H1 (cell line): ENCODE measurements around the gene PTGES. TPM values are rescaled to one million over a fixed set of nuclear protein-coding genes. Genes with fewer than 3 reads are reported as not detected.

Source experiments
- CTCF ChIA-PET: fragments of 300-600 bp; sonication (Branson Sonifier 250); formaldehyde crosslinking; loops from one replicate; lab custom pipeline; 2021; ENCODE audit not compliant: partially characterized antibody; lab: Charles Lee
- POLR2A ChIA-PET: fragments of 300-600 bp; sonication (Branson Sonifier 250); formaldehyde crosslinking; loops from one replicate; lab custom pipeline; 2021; ENCODE audit warnings: inconsistent platforms; ENCODE audit not compliant: partially characterized antibody; lab: Charles Lee
- DNase-seq, 2 experiments: peaks; one replicate each; pipeline versions ENCODE4 v3.0.0 to v3.0.0-alpha.2; 2010 to 2022; ENCODE audit warnings: low spot score in 2 of 2, low read depth in 1 of 2, mixed read lengths in 1 of 2
- FAIRE-seq: peaks from 2 replicates; lab custom pipeline; 2011; peaks lifted over from hg19 to GRCh38; lab: Jason Lieb, UNC
- H2AFZ ChIP-seq: 2 replicates; pipeline ENCODE4 v1.8.1; 2012; ENCODE audit warnings: low read length, inconsistent platforms
- H2AK5ac ChIP-seq: 2 replicates; pipeline ENCODE4 v1.6.1; 2013; ENCODE audit warnings: low read depth, low read length
- H2BK120ac ChIP-seq: replicated peaks from 2 replicates; pipeline ENCODE3; 2013; ENCODE audit warnings: low read depth, low read length, inconsistent platforms
- H2BK12ac ChIP-seq: 2 replicates; pipeline ENCODE4 v1.6.1; 2013; ENCODE audit warnings: low read depth, low read length
- H2BK15ac ChIP-seq: 2 replicates; pipeline ENCODE4 v1.6.1; 2013; ENCODE audit warnings: low read length
- H2BK20ac ChIP-seq: 2 replicates; pipeline ENCODE4 v1.6.1; 2013; ENCODE audit warnings: low read length
- H2BK5ac ChIP-seq: 2 replicates; pipeline ENCODE4 v1.6.1; 2013; ENCODE audit warnings: low read depth, low read length
- H3K14ac ChIP-seq: 2 replicates; pipeline ENCODE4 v1.6.1; 2013; ENCODE audit warnings: inconsistent platforms; ENCODE audit not compliant: insufficient read length
- H3K18ac ChIP-seq: 2 replicates; pipeline ENCODE4 v1.6.1; 2013; ENCODE audit warnings: low read length; ENCODE audit errors: extremely low read depth
- H3K23ac ChIP-seq: 2 replicates; pipeline ENCODE4 v1.6.1; 2013; ENCODE audit warnings: inconsistent platforms; ENCODE audit not compliant: insufficient read length
- H3K23me2 ChIP-seq: 2 replicates; pipeline ENCODE4 v1.6.1; 2013; ENCODE audit warnings: low read depth, low read length
- H3K27ac ChIP-seq: 2 replicates; pipeline ENCODE4 v1.6.1; 2011; ENCODE audit warnings: low read depth, low read length, inconsistent platforms
- H3K27me3 ChIP-seq, 4 experiments: replicated peaks in 1 of 4; 1 replicate in 1 of 4; 2 replicates in 3 of 4; pipeline versions ENCODE4 v1.6.1 to v1.8.1; 2011 to 2013; ENCODE audit warnings: low read length in 3 of 4, mild to moderate bottlenecking in 3 of 4, inconsistent platforms in 2 of 4, mixed read lengths in 2 of 4, moderate library complexity in 1 of 4; ENCODE audit not compliant: control insufficient read depth in 3 of 4, insufficient read depth in 3 of 4; ENCODE audit errors: extremely low read depth in 1 of 4
- H3K36me3 ChIP-seq, 4 experiments: 2 replicates each; pipeline versions ENCODE4 v1.6.1 to v1.8.1; 2011 to 2013; ENCODE audit warnings: mild to moderate bottlenecking in 4 of 4, low read length in 3 of 4, moderate library complexity in 2 of 4, control low read depth in 1 of 4, inconsistent platforms in 1 of 4; ENCODE audit not compliant: insufficient read depth in 4 of 4, control insufficient read depth in 2 of 4
- H3K4ac ChIP-seq: replicated peaks from 2 replicates; pipeline ENCODE3; 2013; ENCODE audit warnings: low read length, low read depth, mixed read lengths, inconsistent platforms; ENCODE audit not compliant: insufficient read length
- H3K4me1 ChIP-seq, 4 experiments: replicated peaks in 1 of 4; 1 replicate in 1 of 4; 2 replicates in 3 of 4; pipeline versions ENCODE4 v1.6.1 to v1.8.1; 2011 to 2013; ENCODE audit warnings: low read length in 3 of 4, inconsistent platforms in 2 of 4, mixed read lengths in 1 of 4; ENCODE audit not compliant: insufficient read depth in 4 of 4, control insufficient read depth in 3 of 4
- H3K4me2 ChIP-seq, 2 experiments: 2 replicates each; pipeline versions ENCODE4 v1.6.1 to v1.8.1; 2011 to 2013; ENCODE audit warnings: low read depth in 2 of 2, low read length in 2 of 2, control low read depth in 1 of 2, inconsistent platforms in 1 of 2, mild to moderate bottlenecking in 1 of 2; ENCODE audit not compliant: insufficient read depth in 1 of 2
- H3K4me3 ChIP-seq, 4 experiments: fragments of 200-600, 300-600 bp in 1 of 4; sonication (generic), shearing (Covaris generic), sonication (Bioruptor Twin) in 1 of 4; 2 replicates each; pipeline versions ENCODE4 v1.5.1 to v1.8.1; 2011 to 2016; ENCODE audit warnings: low read length in 4 of 4, low read depth in 3 of 4, control low read depth in 2 of 4, inconsistent platforms in 2 of 4, mild to moderate bottlenecking in 2 of 4, mixed read lengths in 1 of 4, moderate library complexity in 1 of 4; ENCODE audit not compliant: insufficient read depth in 2 of 4; ENCODE audit errors: extremely low read depth in 1 of 4
- H3K56ac ChIP-seq: replicated peaks from 2 replicates; pipeline ENCODE3; 2013; ENCODE audit warnings: low read depth, mild to moderate bottlenecking, mixed read lengths, low read length, inconsistent platforms; ENCODE audit not compliant: insufficient read length
- H3K79me1 ChIP-seq: 2 replicates; pipeline ENCODE4 v1.6.1; 2013; ENCODE audit warnings: low read depth, low read length, control low read depth
- H3K79me2 ChIP-seq, 2 experiments: 2 replicates each; pipeline versions ENCODE4 v1.6.1 to v1.8.1; 2012 to 2013; ENCODE audit warnings: low read length in 2 of 2, mild to moderate bottlenecking in 2 of 2, inconsistent platforms in 1 of 2; ENCODE audit not compliant: insufficient read depth in 2 of 2, control insufficient read depth in 1 of 2
- H3K9ac ChIP-seq, 4 experiments: replicated peaks in 1 of 4; 1 replicate in 1 of 4; 2 replicates in 3 of 4; pipeline versions ENCODE4 v1.6.1 to v1.8.1; 2011 to 2013; ENCODE audit warnings: low read depth in 3 of 4, low read length in 3 of 4, control low read depth in 2 of 4, mild to moderate bottlenecking in 2 of 4, moderate library complexity in 2 of 4, inconsistent platforms in 1 of 4; ENCODE audit errors: extremely low read depth in 1 of 4
- H3K9me3 ChIP-seq, 2 experiments: 2 replicates each; pipeline versions ENCODE4 v1.6.1 to v1.8.1; 2012 to 2013; ENCODE audit warnings: mild to moderate bottlenecking in 2 of 2, moderate library complexity in 2 of 2, control low read depth in 1 of 2, inconsistent platforms in 1 of 2, low read depth in 1 of 2, low read length in 1 of 2, mixed read lengths in 1 of 2; ENCODE audit not compliant: insufficient read depth in 2 of 2
- H4K20me1 ChIP-seq, 2 experiments: replicated peaks in 1 of 2; 2 replicates each; pipeline versions ENCODE3 to v1.8.1; 2011 to 2013; ENCODE audit warnings: inconsistent platforms in 2 of 2, low read length in 2 of 2, mild to moderate bottlenecking in 1 of 2; ENCODE audit not compliant: insufficient read depth in 2 of 2, control insufficient read depth in 1 of 2
- H4K5ac ChIP-seq: 2 replicates; pipeline ENCODE4 v1.6.1; 2013; ENCODE audit warnings: low read length, low read depth, mixed read lengths, inconsistent platforms; ENCODE audit not compliant: insufficient read length
- H4K8ac ChIP-seq: 2 replicates; pipeline ENCODE4 v1.8.0; 2013; ENCODE audit warnings: mild to moderate bottlenecking, moderate library complexity, low read length, inconsistent platforms; ENCODE audit not compliant: insufficient read depth; ENCODE audit errors: extremely low read depth
- H4K91ac ChIP-seq: replicated peaks from 2 replicates; pipeline ENCODE3; 2013; ENCODE audit warnings: low read length, mixed read lengths, inconsistent platforms; ENCODE audit not compliant: insufficient read length
- ATF3 ChIP-seq: IDR thresholded peaks from 2 replicates; pipeline ENCODE4 v1.6.1; 2011; ENCODE audit warnings: low read depth, mild to moderate bottlenecking, low read length; ENCODE audit not compliant: insufficient read depth
- CTBP2 ChIP-seq: IDR thresholded peaks from 2 replicates; pipeline ENCODE4 v1.7.0; 2011; ENCODE audit warnings: borderline replicate concordance, mild to moderate bottlenecking, moderate library complexity, mixed read lengths, low read length; ENCODE audit not compliant: insufficient read depth, insufficient read length
- KDM5A ChIP-seq: fragments of 200-600 bp; IDR thresholded peaks from 2 replicates; pipeline ENCODE4 v1.7.1; 2012; ENCODE audit warnings: mild to moderate bottlenecking, low read length, inconsistent platforms, mixed read lengths
- RBBP5 ChIP-seq: IDR thresholded peaks from 2 replicates; pipeline ENCODE4 v1.7.1; 2012; ENCODE audit warnings: low read depth, mild to moderate bottlenecking, inconsistent platforms, low read length, moderate library complexity, borderline replicate concordance
- SP2 ChIP-seq: IDR thresholded peaks from 2 replicates; pipeline ENCODE4 v1.6.1; 2012; ENCODE audit warnings: mild to moderate bottlenecking, low read length, inconsistent platforms
- TAF1 ChIP-seq: IDR thresholded peaks from 2 replicates; pipeline ENCODE4 v1.6.1; 2011; ENCODE audit warnings: mild to moderate bottlenecking, low read depth, low read length
- USF2 ChIP-seq: IDR thresholded peaks from 2 replicates; pipeline ENCODE4 v1.6.1; 2011; ENCODE audit warnings: low read length, improper control_type of control experiment
- WGBS, 2 experiments: shearing (Covaris generic) in 1 of 2; methylation state at CpG; one replicate each; pipeline versions ENCODE4 v1.1.6 to v1.1.7; 2013 to 2015; ENCODE audit warnings: low lambda C conversion rate in 2 of 2, mixed read lengths in 2 of 2, inconsistent platforms in 1 of 2, low coverage in 1 of 2, missing lambda C conversion rate in 1 of 2; ENCODE audit not compliant: insufficient replicate concordance in 2 of 2, insufficient coverage in 1 of 2, insufficient read length in 1 of 2; ENCODE audit errors: extremely low coverage in 1 of 2, missing lambda C conversion rate in 1 of 2; 5-methylcytosine and 5-hydroxymethylcytosine counted together
- polyA plus RNA-seq, 7 experiments: library from polyadenylated mRNA; depleted of rRNA in 3 of 7; stranded (reverse) in 5 of 7; unstranded in 2 of 7; fragments of >200 nt in 5 of 7; fragments of 200-250 nt in 2 of 7; gene quantifications; 1 replicate in 5 of 7; 2 replicates in 1 of 7; 4 replicates in 1 of 7; pipeline versions ENCODE4 v1.2.1 to v1.2.3, GENCODE V29; 2011 to 2013; ENCODE audit warnings: missing spikeins in 2 of 7, mixed read lengths in 2 of 7
- total RNA-seq: library from RNA; stranded (reverse); fragmentation: NEBNext Ultra II Directional; extraction: Animal tissue kit (Norgen Biotek cat#: 25700); gene quantifications from 2 replicates; pipeline ENCODE4 v1.2.1, GENCODE V29; 2021

The PTGES gene
- total and polyA plus RNA-seq, 2 of the 8 experiments (the other 6 are each of a cell fraction or from before 2014, with no cell fraction given) = 3.2 to 5.1 TPM

- Histone ChIP-seq H4K8ac (no peak overlapping the region), H3K79me1 (no peaks in the 10 kb centered on the region), H3K9me3 (no peaks in the 10 kb centered on the region), H3K36me3 (no peaks in the 10 kb centered on the region), H3K56ac (no peak overlapping the region), H2BK15ac (no peak overlapping the region), H2BK120ac (no peak overlapping the region), H4K5ac (no peak overlapping the region), H3K23ac (no peak overlapping the region), H2AFZ (no peak overlapping the region), H3K27me3 (no peaks in the 10 kb centered on the region), H2BK20ac (no peak overlapping the region), H3K4ac (no peak overlapping the region), H4K91ac (no peak overlapping the region), H3K4me2 (no peak overlapping the region), H3K9ac (no peak overlapping the region), H3K14ac (no peak overlapping the region), H3K4me1 (peaks cover 0 to 3% (median 0%) of the 10 kb centered on the region in 4 experiments; a peak in 3 of 7 replicates), H3K23me2 (no peaks in the 10 kb centered on the region), H3K79me2 (no peaks in the 10 kb centered on the region), H2AK5ac (no peak overlapping the region), H2BK5ac (no peak overlapping the region), H3K4me3 (no peak overlapping the region)
- CTCF ChIA-PET = interaction anchor here (0.7 to 3.6 kb wide), 7 partner anchors 10 to 131 kb away, joined by 3 to 22 read pairs (median 5); partner anchors contain the start of gene ASB6
- FAIRE-seq (no peak), DNase-seq (no peak)
- POLR2A ChIA-PET = no interaction called here
- TF ChIP-seq SP2 = no peak
- TF ChIP-seq ATF3 = no peak
- TF ChIP-seq CTBP2 = no peak
- no peak for TF ChIP-seq TAF1
- TF ChIP-seq USF2 = no peak
- no peak for TF ChIP-seq KDM5A
- TF ChIP-seq RBBP5 = no peak
- TF ChIP-seq, all 59 proteins: peak for 0
- no peak overlapping the region for H2BK12ac ChIP-seq
- H3K27ac ChIP-seq = no peak overlapping the region
- no peaks in the 10 kb centered on the region for H4K20me1 ChIP-seq
- 90% methylated on average over 10 of the region's 10 CpGs; no CpG with 5 or more reads in 1 of the 2 experiments for WGBS, 2 experiments
- H3K18ac ChIP-seq = no peak overlapping the region
These were observed 20.6 kb upstream of the PTGES start for GRCh38 chr9:129773262-129774048.
